H9 (cell line): Measurements from ENCODE around the gene ART3. TPM values are rescaled to one million over a fixed set of nuclear protein-coding genes. Genes with fewer than 3 reads are reported as not detected.

Source experiments
- DNase-seq: peaks from one replicate; pipeline ENCODE4 v3.0.0-alpha.2; 2017
- H2AFZ ChIP-seq: one replicate; pipeline ENCODE4 v1.6.1; 2013; ENCODE audit warnings: mild to moderate bottlenecking, low read length, control low read depth, moderate library complexity
- H2AK5ac ChIP-seq: 2 replicates; pipeline ENCODE4 v1.6.1; 2013; ENCODE audit warnings: low read length, control low read depth, mixed read lengths; ENCODE audit not compliant: insufficient read length
- H2BK120ac ChIP-seq: one replicate; pipeline ENCODE4 v1.6.1; 2013; ENCODE audit warnings: low read depth, mild to moderate bottlenecking, low read length, control low read depth, inconsistent platforms; ENCODE audit not compliant: poor library complexity, severe bottlenecking
- H2BK12ac ChIP-seq: 2 replicates; pipeline ENCODE4 v1.6.1; 2013; ENCODE audit warnings: low read length, control low read depth, mixed read lengths, low read depth; ENCODE audit not compliant: insufficient read length
- H2BK15ac ChIP-seq: 2 replicates; pipeline ENCODE4 v1.6.1; 2013; ENCODE audit warnings: low read depth, low read length, control low read depth
- H2BK20ac ChIP-seq: one replicate; pipeline ENCODE4 v1.6.1; 2013; ENCODE audit warnings: low read depth, mild to moderate bottlenecking, low read length, control low read depth, inconsistent platforms; ENCODE audit not compliant: poor library complexity, severe bottlenecking
- H2BK5ac ChIP-seq: 2 replicates; pipeline ENCODE4 v1.6.1; 2013; ENCODE audit warnings: low read length, control low read depth, mixed read lengths; ENCODE audit not compliant: insufficient read length
- H3K14ac ChIP-seq: 2 replicates; pipeline ENCODE4 v1.6.1; 2013; ENCODE audit warnings: low read length, control low read depth; ENCODE audit not compliant: insufficient read depth
- H3K18ac ChIP-seq: 2 replicates; pipeline ENCODE4 v1.6.1; 2013; ENCODE audit warnings: low read depth, mild to moderate bottlenecking, mixed read lengths, low read length, control low read depth; ENCODE audit not compliant: insufficient read length
- H3K23ac ChIP-seq: 2 replicates; pipeline ENCODE4 v1.6.1; 2013; ENCODE audit warnings: low read length, control low read depth, mixed read lengths, low read depth; ENCODE audit not compliant: insufficient read length
- H3K23me2 ChIP-seq: 2 replicates; pipeline ENCODE4 v1.6.1; 2013; ENCODE audit warnings: low read depth, mild to moderate bottlenecking, mixed read lengths, low read length, control low read depth; ENCODE audit not compliant: insufficient read length, poor library complexity, severe bottlenecking
- H3K27ac ChIP-seq: 2 replicates; pipeline ENCODE4 v1.5.1; 2013; ENCODE audit warnings: low read length, control low read depth, mixed read lengths, low read depth; ENCODE audit not compliant: insufficient read length
- H3K27me3 ChIP-seq: 2 replicates; pipeline ENCODE4 v1.6.1; 2013; ENCODE audit warnings: low read length, control low read depth, inconsistent platforms; ENCODE audit not compliant: insufficient read depth
- H3K4ac ChIP-seq: 2 replicates; pipeline ENCODE4 v1.6.1; 2013; ENCODE audit warnings: low read depth, mild to moderate bottlenecking, control low read depth, inconsistent platforms, low read length, moderate library complexity
- H3K4me1 ChIP-seq: 2 replicates; pipeline ENCODE4 v1.6.1; 2013; ENCODE audit warnings: low read length, control low read depth, inconsistent platforms; ENCODE audit not compliant: insufficient read depth
- H3K4me2 ChIP-seq: 2 replicates; pipeline ENCODE4 v1.6.1; 2013; ENCODE audit warnings: low read length, control low read depth, mixed read lengths; ENCODE audit not compliant: insufficient read length, insufficient read depth
- H3K56ac ChIP-seq: 2 replicates; pipeline ENCODE4 v1.6.1; 2013; ENCODE audit warnings: low read depth, mild to moderate bottlenecking, mixed read lengths, low read length, control low read depth; ENCODE audit not compliant: insufficient read length
- H3K79me1 ChIP-seq: 2 replicates; pipeline ENCODE4 v1.6.1; 2013; ENCODE audit warnings: low read depth, mild to moderate bottlenecking, moderate library complexity, low read length, control low read depth, inconsistent platforms; ENCODE audit not compliant: insufficient read depth, poor library complexity, severe bottlenecking
- H3K79me2 ChIP-seq: 2 replicates; pipeline ENCODE4 v1.6.1; 2013; ENCODE audit warnings: low read length, control low read depth, inconsistent platforms; ENCODE audit not compliant: insufficient read depth
- H3K9ac ChIP-seq: 2 replicates; pipeline ENCODE4 v1.6.1; 2013; ENCODE audit warnings: low read length, control low read depth, mixed read lengths; ENCODE audit not compliant: insufficient read length; ENCODE audit errors: extremely low read depth
- H3K9me3 ChIP-seq: one replicate; pipeline ENCODE4 v1.6.1; 2013; ENCODE audit warnings: low read depth, low read length, inconsistent platforms; ENCODE audit not compliant: control insufficient read depth
- H3T11ph ChIP-seq: one replicate; pipeline ENCODE4 v1.6.1; 2013; ENCODE audit warnings: mild to moderate bottlenecking, low read length, control low read depth, inconsistent platforms
- H4K20me1 ChIP-seq: one replicate; pipeline ENCODE4 v1.6.1; 2013; ENCODE audit not compliant: control insufficient read depth, insufficient read length, insufficient read depth
- H4K5ac ChIP-seq: 2 replicates; pipeline ENCODE4 v1.6.1; 2013; ENCODE audit warnings: low read depth, mild to moderate bottlenecking, mixed read lengths, low read length, control low read depth; ENCODE audit not compliant: insufficient read length
- H4K8ac ChIP-seq: replicated peaks from 2 replicates; pipeline ENCODE4 v1.6.1; 2013; ENCODE audit warnings: low read length, control low read depth, mixed read lengths, low read depth; ENCODE audit not compliant: insufficient read length
- H4K91ac ChIP-seq: 2 replicates; pipeline ENCODE4 v1.6.1; 2013; ENCODE audit warnings: low read depth, mild to moderate bottlenecking, moderate library complexity, mixed read lengths, low read length, control low read depth; ENCODE audit not compliant: insufficient read length
- H3K27ac Mint-ChIP-seq, 3 experiments: 2 replicates in 2 of 3; 3 replicates in 1 of 3; pipeline ENCODE4 v1.8.0; 2020 to 2021; ENCODE audit warnings: mixed read lengths in 3 of 3, mild to moderate bottlenecking in 1 of 3, moderate library complexity in 1 of 3
- H3K27me3 Mint-ChIP-seq: 2 replicates; pipeline ENCODE4 v1.8.0; 2021; ENCODE audit warnings: low read depth, mild to moderate bottlenecking, moderate library complexity, mixed read lengths
- H3K36me3 Mint-ChIP-seq, 3 experiments: 2 replicates in 2 of 3; 3 replicates in 1 of 3; pipeline ENCODE4 v1.8.0; 2020 to 2021; ENCODE audit warnings: low read depth in 3 of 3, mixed read lengths in 3 of 3; ENCODE audit not compliant: insufficient read depth in 1 of 3
- H3K4me1 Mint-ChIP-seq, 2 experiments: 2 replicates each; pipeline ENCODE4 v1.8.0; 2020; ENCODE audit warnings: mixed read lengths in 2 of 2
- H3K4me3 Mint-ChIP-seq, 2 experiments: 2 replicates in 1 of 2; 3 replicates in 1 of 2; pipeline ENCODE4 v1.8.0; 2020 to 2021; ENCODE audit warnings: mild to moderate bottlenecking in 2 of 2, mixed read lengths in 2 of 2, moderate library complexity in 1 of 2
- H3K9me3 Mint-ChIP-seq, 2 experiments: 2 replicates in 1 of 2; 3 replicates in 1 of 2; pipeline ENCODE4 v1.8.0; 2020; ENCODE audit warnings: mild to moderate bottlenecking in 2 of 2, mixed read lengths in 2 of 2, moderate library complexity in 1 of 2
- WGBS: extraction: QIAGEN DNeasy Blood & Tissue Kit; methylation state at CpG from one replicate; pipeline ENCODE4 v1.1.7; 2013; ENCODE audit warnings: missing lambda C conversion rate, low lambda C conversion rate, mixed read lengths; ENCODE audit not compliant: insufficient read length; ENCODE audit errors: extremely low coverage; 5-methylcytosine and 5-hydroxymethylcytosine counted together
- total RNA-seq: library from RNA; stranded (reverse); gene quantifications from 2 replicates; pipeline ENCODE4 v1.2.1, GENCODE V29; 2021
- TF ChIP-seq, protein P1 (sequence below): fragments of 200-600 bp; sonication (generic); conservative IDR thresholded peaks from 3 replicates; pipeline ENCODE4 v1.8.0; 2021; ENCODE audit warnings: antibody characterized with exemption, mild to moderate bottlenecking

ART3 gene
- total RNA-seq, 1 experiment from 2014 or later = 0.74 TPM

DNA sequence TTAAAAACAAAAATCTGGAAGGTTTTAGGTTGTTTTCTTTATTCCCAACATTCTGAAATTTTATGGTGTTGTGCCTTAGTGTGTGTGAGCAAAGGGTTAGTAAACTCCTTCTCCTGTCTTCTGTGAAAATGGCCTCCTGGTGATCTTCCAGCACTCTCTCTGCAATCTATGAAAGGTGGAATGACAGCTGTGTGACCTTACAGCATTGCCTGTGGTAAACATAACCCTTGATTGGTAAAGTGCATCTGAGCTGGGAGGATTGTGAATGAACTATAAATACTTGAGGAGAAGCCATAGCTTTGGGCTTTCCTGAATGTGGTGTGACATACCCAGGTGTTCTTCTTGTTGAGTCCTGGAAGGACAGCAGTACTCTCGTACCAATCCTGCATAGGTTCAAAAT lies 10.0 kb downstream of the ART3 start:
- Histone ChIP-seq H3K27ac (no peak overlapping the region), H2BK120ac (no peak overlapping the region), H3K56ac (no peak overlapping the region), H3T11ph (no peak overlapping the region), H4K8ac (no peak overlapping the region), H4K91ac (no peak overlapping the region), H2BK15ac (no peak overlapping the region), H2AK5ac (no peak overlapping the region), H4K5ac (no peak overlapping the region), H2AFZ (no peak overlapping the region), H3K4ac (no peak overlapping the region), H3K79me2 (no peaks in the 10 kb centered on the region), H3K14ac (no peak overlapping the region), H3K23ac (no peak overlapping the region), H3K4me1 (no peaks in the 10 kb centered on the region), H2BK12ac (no peak overlapping the region), H3K79me1 (no peaks in the 10 kb centered on the region), H3K9me3 (no peaks in the 10 kb centered on the region), H2BK5ac (no peak overlapping the region), H3K9ac (no peak overlapping the region), H3K18ac (no peak overlapping the region), H3K4me2 (no peak overlapping the region), H3K23me2 (no peaks in the 10 kb centered on the region), H3K27me3 (no peaks in the 10 kb centered on the region), H2BK20ac (no peak overlapping the region), H4K20me1 (no peaks in the 10 kb centered on the region)
- DNase-seq = no peak
- Mint-ChIP-seq H3K4me3 (no peak overlapping the region), H3K36me3 (no peaks in the 10 kb centered on the region), H3K27ac (no peak overlapping the region), H3K9me3 (no peaks in the 10 kb centered on the region), H3K4me1 (peaks cover 10 to 11% of the 10 kb centered on the region in 2 experiments), H3K27me3 (no peaks in the 10 kb centered on the region; the same call in 1 of the 2 replicates)
- TF ChIP-seq, protein P1, sequence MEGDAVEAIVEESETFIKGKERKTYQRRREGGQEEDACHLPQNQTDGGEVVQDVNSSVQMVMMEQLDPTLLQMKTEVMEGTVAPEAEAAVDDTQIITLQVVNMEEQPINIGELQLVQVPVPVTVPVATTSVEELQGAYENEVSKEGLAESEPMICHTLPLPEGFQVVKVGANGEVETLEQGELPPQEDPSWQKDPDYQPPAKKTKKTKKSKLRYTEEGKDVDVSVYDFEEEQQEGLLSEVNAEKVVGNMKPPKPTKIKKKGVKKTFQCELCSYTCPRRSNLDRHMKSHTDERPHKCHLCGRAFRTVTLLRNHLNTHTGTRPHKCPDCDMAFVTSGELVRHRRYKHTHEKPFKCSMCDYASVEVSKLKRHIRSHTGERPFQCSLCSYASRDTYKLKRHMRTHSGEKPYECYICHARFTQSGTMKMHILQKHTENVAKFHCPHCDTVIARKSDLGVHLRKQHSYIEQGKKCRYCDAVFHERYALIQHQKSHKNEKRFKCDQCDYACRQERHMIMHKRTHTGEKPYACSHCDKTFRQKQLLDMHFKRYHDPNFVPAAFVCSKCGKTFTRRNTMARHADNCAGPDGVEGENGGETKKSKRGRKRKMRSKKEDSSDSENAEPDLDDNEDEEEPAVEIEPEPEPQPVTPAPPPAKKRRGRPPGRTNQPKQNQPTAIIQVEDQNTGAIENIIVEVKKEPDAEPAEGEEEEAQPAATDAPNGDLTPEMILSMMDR = no peak
- WGBS = no CpG with 5 or more reads among the region's 1 CpG
